Liver (tissue), 9 donors: Measurements from ENCODE around the gene RELT. TPM values are rescaled to one million over a fixed set of nuclear protein-coding genes. Genes with fewer than 3 reads are reported as not detected.

Experiments used
- DNase-seq: peaks from one replicate; pipeline ENCODE4 v3.0.0-alpha.2; 2017; ENCODE audit warnings: low spot score
- H3K27ac ChIP-seq, 2 donors: one replicate each; pipeline ENCODE4 v1.7.0; 2013; ENCODE audit warnings: inconsistent platforms in 2 of 2, low read length in 2 of 2, control low read depth in 1 of 2, low read depth in 1 of 2, mild to moderate bottlenecking in 1 of 2
- H3K27me3 ChIP-seq, 4 donors: one replicate each; pipeline versions ENCODE4 v1.6.1 to v1.7.0; 2013; ENCODE audit warnings: low read length in 3 of 4, inconsistent platforms in 1 of 4, mild to moderate bottlenecking in 1 of 4, moderate library complexity in 1 of 4; ENCODE audit not compliant: control insufficient read depth in 4 of 4, insufficient read depth in 4 of 4
- H3K36me3 ChIP-seq, 4 donors: one replicate each; pipeline versions ENCODE4 v1.6.1 to v1.7.0; 2013; ENCODE audit warnings: low read length in 3 of 4, mild to moderate bottlenecking in 3 of 4, low read depth in 1 of 4, moderate library complexity in 1 of 4; ENCODE audit not compliant: control insufficient read depth in 4 of 4, insufficient read depth in 3 of 4
- H3K4me1 ChIP-seq, 4 donors: one replicate each; pipeline versions ENCODE4 v1.6.1 to v1.7.0; 2013; ENCODE audit warnings: low read length in 3 of 4, mild to moderate bottlenecking in 3 of 4, moderate library complexity in 1 of 4; ENCODE audit not compliant: control insufficient read depth in 4 of 4, insufficient read depth in 4 of 4
- H3K4me3 ChIP-seq, 3 donors: one replicate each; pipeline versions ENCODE4 v1.6.1 to v1.7.0; 2013; ENCODE audit warnings: low read length in 3 of 3, control low read depth in 1 of 3, low read depth in 1 of 3, mild to moderate bottlenecking in 1 of 3
- H3K9ac ChIP-seq, 2 donors: one replicate each; pipeline ENCODE4 v1.7.0; 2013; ENCODE audit warnings: low read length in 2 of 2, mild to moderate bottlenecking in 2 of 2, moderate library complexity in 2 of 2, control low read depth in 1 of 2, low read depth in 1 of 2
- H3K9me3 ChIP-seq, 4 donors: one replicate each; pipeline versions ENCODE4 v1.6.1 to v1.7.0; 2013; ENCODE audit warnings: low read length in 3 of 4; ENCODE audit not compliant: control insufficient read depth in 4 of 4
- EGR1 ChIP-seq, 2 donors: IDR thresholded peaks; 2 replicates each; pipeline ENCODE4 v1.6.1; 2016 to 2018; ENCODE audit warnings: antibody characterized with exemption in 2 of 2, low read depth in 2 of 2
- FOXA1 ChIP-seq: IDR thresholded peaks from 2 replicates; pipeline ENCODE4 v1.6.1; 2016; ENCODE audit warnings: antibody characterized with exemption
- FOXA2 ChIP-seq: IDR thresholded peaks from 2 replicates; pipeline ENCODE4 v1.6.1; 2016; ENCODE audit warnings: antibody characterized with exemption
- GABPA ChIP-seq, 2 donors: IDR thresholded peaks in 1 of 2; conservative IDR thresholded peaks in 1 of 2; 2 replicates each; pipeline ENCODE4 v1.6.1; 2016; ENCODE audit warnings: antibody characterized with exemption in 2 of 2, mild to moderate bottlenecking in 1 of 2, moderate library complexity in 1 of 2
- HNF4A ChIP-seq, 2 donors: conservative IDR thresholded peaks; 2 replicates each; pipeline ENCODE4 v1.6.1; 2016; ENCODE audit warnings: antibody characterized with exemption in 2 of 2, mild to moderate bottlenecking in 2 of 2
- HNF4G ChIP-seq: IDR thresholded peaks from 2 replicates; pipeline ENCODE4 v1.6.1; 2016; ENCODE audit warnings: antibody characterized with exemption
- JUND ChIP-seq, 2 donors: IDR thresholded peaks; 2 replicates each; pipeline ENCODE4 v1.6.1; 2016; ENCODE audit warnings: antibody characterized with exemption in 2 of 2
- RAD21 ChIP-seq, 2 donors: IDR thresholded peaks; 2 replicates each; pipeline ENCODE4 v1.6.1; 2016; ENCODE audit warnings: antibody characterized with exemption in 2 of 2, mild to moderate bottlenecking in 2 of 2
- RXRA ChIP-seq, 2 donors: IDR thresholded peaks; 2 replicates each; pipeline ENCODE4 v1.6.1; 2017 to 2018; ENCODE audit warnings: antibody characterized with exemption in 2 of 2, mild to moderate bottlenecking in 1 of 2
- SP1 ChIP-seq: IDR thresholded peaks from 2 replicates; pipeline ENCODE4 v1.6.1; 2018; ENCODE audit warnings: antibody characterized with exemption, mild to moderate bottlenecking
- TAF1 ChIP-seq: conservative IDR thresholded peaks from 2 replicates; pipeline ENCODE4 v1.6.1; 2016; ENCODE audit warnings: antibody characterized with exemption, mild to moderate bottlenecking
- YY1 ChIP-seq: IDR thresholded peaks from 2 replicates; pipeline ENCODE4 v1.6.1; 2016; ENCODE audit warnings: antibody characterized with exemption, mild to moderate bottlenecking
- WGBS: extraction: QIAGEN DNeasy Blood & Tissue Kit; methylation state at CpG from one replicate; pipeline ENCODE4 v1.1.7; 2013; 5-methylcytosine and 5-hydroxymethylcytosine counted together
- polyA plus RNA-seq, 2 donors: library from polyadenylated mRNA; stranded (reverse) in 1 of 2; unstranded in 1 of 2; fragments of 200-250 nt in 1 of 2; fragments of >200 nt in 1 of 2; fragmentation: Nextera tagmentation in 1 of 2; extraction: Ambion mirVana in 1 of 2; gene quantifications; one replicate each; pipeline versions ENCODE4 v1.2.1 to v1.2.3, GENCODE V29; 2013 to 2015
- total RNA-seq, 2 donors: library from RNA; depleted of rRNA; stranded (reverse); fragments of >200 nt; gene quantifications; one replicate each; pipeline ENCODE4 v1.2.3, GENCODE V29; 2014
- TF ChIP-seq, protein P1 (sequence below): IDR thresholded peaks from 2 replicates; pipeline ENCODE4 v1.6.1; 2016; ENCODE audit warnings: antibody characterized with exemption
- TF ChIP-seq, protein P2 (sequence below): IDR thresholded peaks from 2 replicates; pipeline ENCODE4 v1.6.1; 2016; ENCODE audit warnings: antibody characterized with exemption
- TF ChIP-seq, protein P3 (sequence below): IDR thresholded peaks from 2 replicates; pipeline ENCODE4 v1.6.1; 2016; ENCODE audit warnings: antibody characterized with exemption
- TF ChIP-seq, protein P4 (sequence below): fragments of 150-350 bp; IDR thresholded peaks from 2 replicates; pipeline ENCODE4 v1.5.1; 2017; ENCODE audit warnings: improper control_type of control experiment, low read depth, low read length; ENCODE audit not compliant: missing input control
- TF ChIP-seq, protein P5 (sequence below): IDR thresholded peaks from 2 replicates; pipeline ENCODE4 v1.6.1; 2016; ENCODE audit warnings: antibody characterized with exemption, mild to moderate bottlenecking
- donor health status: healthy.
- donor health status: healthy.
- donor health status: healthy.
- donor health status: healthy.
- donor health status: healthy.

Gene RELT
- total and polyA plus RNA-seq, 4 donors = 0.21 to 8.0 (median 2.3) TPM

DNA sequence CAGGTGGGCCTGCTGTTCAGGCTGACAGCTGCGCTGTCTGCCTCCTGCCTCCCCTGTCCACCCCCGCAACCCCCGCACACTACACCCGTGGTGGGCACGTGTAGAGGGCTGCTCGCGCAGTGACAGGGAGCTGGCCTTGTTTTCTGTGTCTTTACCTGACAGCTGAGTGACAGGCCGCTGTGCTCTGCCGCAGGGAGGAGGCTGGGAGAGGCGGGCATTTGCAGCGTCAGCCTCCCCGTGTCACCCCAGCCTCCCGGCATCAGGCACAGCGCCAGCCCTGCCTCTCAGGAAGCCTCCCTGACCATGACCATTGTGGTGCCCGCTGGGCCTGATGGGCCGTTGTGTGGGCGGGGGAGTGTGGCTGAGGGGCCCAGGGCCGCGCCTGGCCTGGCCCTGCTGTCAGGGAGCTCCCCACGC lies 32.0 kb upstream of the RELT start:
- peak overlapping the region in 1 of 2 donors; percentile 3 for H3K27ac ChIP-seq
- TF ChIP-seq, protein P1, sequence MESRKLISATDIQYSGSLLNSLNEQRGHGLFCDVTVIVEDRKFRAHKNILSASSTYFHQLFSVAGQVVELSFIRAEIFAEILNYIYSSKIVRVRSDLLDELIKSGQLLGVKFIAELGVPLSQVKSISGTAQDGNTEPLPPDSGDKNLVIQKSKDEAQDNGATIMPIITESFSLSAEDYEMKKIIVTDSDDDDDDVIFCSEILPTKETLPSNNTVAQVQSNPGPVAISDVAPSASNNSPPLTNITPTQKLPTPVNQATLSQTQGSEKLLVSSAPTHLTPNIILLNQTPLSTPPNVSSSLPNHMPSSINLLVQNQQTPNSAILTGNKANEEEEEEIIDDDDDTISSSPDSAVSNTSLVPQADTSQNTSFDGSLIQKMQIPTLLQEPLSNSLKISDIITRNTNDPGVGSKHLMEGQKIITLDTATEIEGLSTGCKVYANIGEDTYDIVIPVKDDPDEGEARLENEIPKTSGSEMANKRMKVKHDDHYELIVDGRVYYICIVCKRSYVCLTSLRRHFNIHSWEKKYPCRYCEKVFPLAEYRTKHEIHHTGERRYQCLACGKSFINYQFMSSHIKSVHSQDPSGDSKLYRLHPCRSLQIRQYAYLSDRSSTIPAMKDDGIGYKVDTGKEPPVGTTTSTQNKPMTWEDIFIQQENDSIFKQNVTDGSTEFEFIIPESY = no peak
- TF ChIP-seq GABPA (IDR thresholded peaks at IDR 0.05 in 1 of 2, conservative IDR thresholded peaks at IDR 0.05 in 1 of 2) = no peak
- no peak for TF ChIP-seq RXRA (IDR thresholded peaks at IDR 0.05)
- TF ChIP-seq TAF1 = no peak
- TF ChIP-seq SP1 = no peak
- TF ChIP-seq FOXA1 = no peak
- no peak for TF ChIP-seq YY1
- no peak for TF ChIP-seq JUND (IDR thresholded peaks at IDR 0.05)
- TF ChIP-seq, protein P2, sequence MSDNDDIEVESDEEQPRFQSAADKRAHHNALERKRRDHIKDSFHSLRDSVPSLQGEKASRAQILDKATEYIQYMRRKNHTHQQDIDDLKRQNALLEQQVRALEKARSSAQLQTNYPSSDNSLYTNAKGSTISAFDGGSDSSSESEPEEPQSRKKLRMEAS = no peak
- TF ChIP-seq, protein P3, sequence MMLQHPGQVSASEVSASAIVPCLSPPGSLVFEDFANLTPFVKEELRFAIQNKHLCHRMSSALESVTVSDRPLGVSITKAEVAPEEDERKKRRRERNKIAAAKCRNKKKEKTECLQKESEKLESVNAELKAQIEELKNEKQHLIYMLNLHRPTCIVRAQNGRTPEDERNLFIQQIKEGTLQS = no peak
- no peak for TF ChIP-seq FOXA2
- no peak for TF ChIP-seq RAD21 (IDR thresholded peaks at IDR 0.05)
- TF ChIP-seq, protein P4, sequence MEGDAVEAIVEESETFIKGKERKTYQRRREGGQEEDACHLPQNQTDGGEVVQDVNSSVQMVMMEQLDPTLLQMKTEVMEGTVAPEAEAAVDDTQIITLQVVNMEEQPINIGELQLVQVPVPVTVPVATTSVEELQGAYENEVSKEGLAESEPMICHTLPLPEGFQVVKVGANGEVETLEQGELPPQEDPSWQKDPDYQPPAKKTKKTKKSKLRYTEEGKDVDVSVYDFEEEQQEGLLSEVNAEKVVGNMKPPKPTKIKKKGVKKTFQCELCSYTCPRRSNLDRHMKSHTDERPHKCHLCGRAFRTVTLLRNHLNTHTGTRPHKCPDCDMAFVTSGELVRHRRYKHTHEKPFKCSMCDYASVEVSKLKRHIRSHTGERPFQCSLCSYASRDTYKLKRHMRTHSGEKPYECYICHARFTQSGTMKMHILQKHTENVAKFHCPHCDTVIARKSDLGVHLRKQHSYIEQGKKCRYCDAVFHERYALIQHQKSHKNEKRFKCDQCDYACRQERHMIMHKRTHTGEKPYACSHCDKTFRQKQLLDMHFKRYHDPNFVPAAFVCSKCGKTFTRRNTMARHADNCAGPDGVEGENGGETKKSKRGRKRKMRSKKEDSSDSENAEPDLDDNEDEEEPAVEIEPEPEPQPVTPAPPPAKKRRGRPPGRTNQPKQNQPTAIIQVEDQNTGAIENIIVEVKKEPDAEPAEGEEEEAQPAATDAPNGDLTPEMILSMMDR = no peak
- no peak for TF ChIP-seq HNF4A (conservative IDR thresholded peaks at IDR 0.05)
- TF ChIP-seq, protein P5, sequence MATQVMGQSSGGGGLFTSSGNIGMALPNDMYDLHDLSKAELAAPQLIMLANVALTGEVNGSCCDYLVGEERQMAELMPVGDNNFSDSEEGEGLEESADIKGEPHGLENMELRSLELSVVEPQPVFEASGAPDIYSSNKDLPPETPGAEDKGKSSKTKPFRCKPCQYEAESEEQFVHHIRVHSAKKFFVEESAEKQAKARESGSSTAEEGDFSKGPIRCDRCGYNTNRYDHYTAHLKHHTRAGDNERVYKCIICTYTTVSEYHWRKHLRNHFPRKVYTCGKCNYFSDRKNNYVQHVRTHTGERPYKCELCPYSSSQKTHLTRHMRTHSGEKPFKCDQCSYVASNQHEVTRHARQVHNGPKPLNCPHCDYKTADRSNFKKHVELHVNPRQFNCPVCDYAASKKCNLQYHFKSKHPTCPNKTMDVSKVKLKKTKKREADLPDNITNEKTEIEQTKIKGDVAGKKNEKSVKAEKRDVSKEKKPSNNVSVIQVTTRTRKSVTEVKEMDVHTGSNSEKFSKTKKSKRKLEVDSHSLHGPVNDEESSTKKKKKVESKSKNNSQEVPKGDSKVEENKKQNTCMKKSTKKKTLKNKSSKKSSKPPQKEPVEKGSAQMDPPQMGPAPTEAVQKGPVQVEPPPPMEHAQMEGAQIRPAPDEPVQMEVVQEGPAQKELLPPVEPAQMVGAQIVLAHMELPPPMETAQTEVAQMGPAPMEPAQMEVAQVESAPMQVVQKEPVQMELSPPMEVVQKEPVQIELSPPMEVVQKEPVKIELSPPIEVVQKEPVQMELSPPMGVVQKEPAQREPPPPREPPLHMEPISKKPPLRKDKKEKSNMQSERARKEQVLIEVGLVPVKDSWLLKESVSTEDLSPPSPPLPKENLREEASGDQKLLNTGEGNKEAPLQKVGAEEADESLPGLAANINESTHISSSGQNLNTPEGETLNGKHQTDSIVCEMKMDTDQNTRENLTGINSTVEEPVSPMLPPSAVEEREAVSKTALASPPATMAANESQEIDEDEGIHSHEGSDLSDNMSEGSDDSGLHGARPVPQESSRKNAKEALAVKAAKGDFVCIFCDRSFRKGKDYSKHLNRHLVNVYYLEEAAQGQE = no peak
- TF ChIP-seq HNF4G = no peak
- TF ChIP-seq EGR1 (IDR thresholded peaks at IDR 0.05; ENCODE audit: low read depth in 2 of 2) = no peak
- no peaks in the 10 kb centered on the region for H3K27me3 ChIP-seq
- no peak for DNase-seq
- peaks cover 2 to 12% (median 3%) of the 10 kb centered on the region in 4 donors for H3K4me1 ChIP-seq
- H3K9ac ChIP-seq = no peak overlapping the region
- no peak overlapping the region for H3K4me3 ChIP-seq
- no peaks in the 10 kb centered on the region for H3K36me3 ChIP-seq
- WGBS = 87% methylated on average over 20 of the region's 20 CpGs
- no peaks in the 10 kb centered on the region for H3K9me3 ChIP-seq
